ENCODE data around the gene TSPAN11. TPM values are rescaled to one million over a fixed set of nuclear protein-coding genes. Genes with fewer than 3 reads are reported as not detected.

The TSPAN11 gene
- total RNA-seq, 1 experiment from 2014 or later = not detected

- Histone ChIP-seq H3K9me3 (peaks cover 5% of the 10 kb centered on the region; the same call in 1 of the 2 replicates), H3K36me3 (ENCODE audit: control insufficient read depth, insufficient read depth, low read length) (no peaks in the 10 kb centered on the region), H3K27me3 (replicated peaks; ENCODE audit: control insufficient read depth, insufficient read depth, low read length) (no peaks in the 10 kb centered on the region; the same call in 1 of the 2 replicates), H3K4me1 (no peaks in the 10 kb centered on the region), H3K4me3 (ENCODE audit: low read depth, low read length) (no peak overlapping the region)
- no peaks in the 10 kb centered on the region for H3K4me1 Mint-ChIP-seq (ENCODE audit: low read depth, unreplicated experiment)
- H3K36me3 Mint-ChIP-seq (ENCODE audit: insufficient read depth, unreplicated experiment) = no peaks in the 10 kb centered on the region
- no peak overlapping the region for H3K4me3 Mint-ChIP-seq (ENCODE audit: unreplicated experiment)
- DNase-seq = no peak
- ChIA-PET CTCF (no interaction called here), POLR2A (no interaction called here)
- no TSS peak for BruUV-seq (replicated peaks)
- H3K9me3 Mint-ChIP-seq (ENCODE audit: unreplicated experiment) = peaks cover 10% of the 10 kb centered on the region
- intact Hi-C loops (cut with micrococcal nuclease; ENCODE audit: unreplicated experiment) = no loop called here
- peaks cover 2% of the 10 kb centered on the region for H3K27me3 Mint-ChIP-seq (ENCODE audit: insufficient read depth, unreplicated experiment)
- no peak overlapping the region for H3K27ac Mint-ChIP-seq (ENCODE audit: unreplicated experiment)
- TF ChIP-seq, protein P1, sequence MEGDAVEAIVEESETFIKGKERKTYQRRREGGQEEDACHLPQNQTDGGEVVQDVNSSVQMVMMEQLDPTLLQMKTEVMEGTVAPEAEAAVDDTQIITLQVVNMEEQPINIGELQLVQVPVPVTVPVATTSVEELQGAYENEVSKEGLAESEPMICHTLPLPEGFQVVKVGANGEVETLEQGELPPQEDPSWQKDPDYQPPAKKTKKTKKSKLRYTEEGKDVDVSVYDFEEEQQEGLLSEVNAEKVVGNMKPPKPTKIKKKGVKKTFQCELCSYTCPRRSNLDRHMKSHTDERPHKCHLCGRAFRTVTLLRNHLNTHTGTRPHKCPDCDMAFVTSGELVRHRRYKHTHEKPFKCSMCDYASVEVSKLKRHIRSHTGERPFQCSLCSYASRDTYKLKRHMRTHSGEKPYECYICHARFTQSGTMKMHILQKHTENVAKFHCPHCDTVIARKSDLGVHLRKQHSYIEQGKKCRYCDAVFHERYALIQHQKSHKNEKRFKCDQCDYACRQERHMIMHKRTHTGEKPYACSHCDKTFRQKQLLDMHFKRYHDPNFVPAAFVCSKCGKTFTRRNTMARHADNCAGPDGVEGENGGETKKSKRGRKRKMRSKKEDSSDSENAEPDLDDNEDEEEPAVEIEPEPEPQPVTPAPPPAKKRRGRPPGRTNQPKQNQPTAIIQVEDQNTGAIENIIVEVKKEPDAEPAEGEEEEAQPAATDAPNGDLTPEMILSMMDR (IDR thresholded peaks at IDR 0.05; ENCODE audit: insufficient read depth in 1 of 2, low read depth in 1 of 2, low read length in 1 of 2, severe bottlenecking in 1 of 2, unreplicated experiment in 1 of 2) = no peak
Observed at GRCh38 chr12:31029468-31029867, 102.9 kb downstream of the TSPAN11 start.

DNA sequence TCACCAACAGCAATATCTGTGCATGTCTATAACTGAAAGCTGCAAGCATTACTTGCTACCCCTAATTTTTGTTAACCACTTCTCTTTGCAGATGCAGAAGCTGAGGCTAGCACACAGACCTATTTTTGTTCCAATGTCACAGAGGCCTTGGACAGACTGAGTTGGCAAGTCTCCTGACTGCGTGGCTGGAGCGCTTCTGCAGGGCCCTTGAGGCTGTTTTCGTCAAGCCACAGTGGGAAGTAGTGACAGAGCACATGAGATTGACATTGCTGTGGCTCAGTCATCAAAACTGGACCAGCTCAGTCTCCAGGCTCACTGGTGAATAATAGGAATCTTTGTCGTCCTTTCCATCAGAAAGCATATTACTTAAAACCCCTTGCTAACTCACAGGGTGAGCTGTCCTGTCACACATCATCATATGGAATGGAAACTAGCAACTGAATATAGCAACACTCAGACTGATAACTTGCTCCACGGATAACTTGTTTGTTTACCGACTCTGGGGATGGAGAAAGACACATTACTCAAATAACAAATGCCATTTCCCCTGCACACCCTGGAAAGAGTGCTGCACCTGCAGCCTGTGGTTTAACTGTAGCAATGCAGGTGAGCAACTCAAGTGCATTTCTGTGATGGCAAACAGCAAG lies 103.5 kb downstream of the TSPAN11 start:
- DNase-seq = no peak
- no peaks in the 10 kb centered on the region for H3K36me3 Mint-ChIP-seq (ENCODE audit: insufficient read depth, unreplicated experiment)
- intact Hi-C loops (cut with micrococcal nuclease; ENCODE audit: unreplicated experiment) = no loop called here
- no peaks in the 10 kb centered on the region for H3K4me1 Mint-ChIP-seq (ENCODE audit: low read depth, unreplicated experiment)
- TF ChIP-seq, protein P1 (IDR thresholded peaks at IDR 0.05; ENCODE audit: insufficient read depth in 1 of 2, low read depth in 1 of 2, low read length in 1 of 2, severe bottlenecking in 1 of 2, unreplicated experiment in 1 of 2) = no peak
- POLR2A ChIA-PET = no interaction called here
- H3K9me3 ChIP-seq = peaks cover 5% of the 10 kb centered on the region; the same call in 1 of the 2 replicates
- H3K4me3 Mint-ChIP-seq (ENCODE audit: unreplicated experiment) = no peak overlapping the region
- no peaks in the 10 kb centered on the region for H3K4me1 ChIP-seq
- H3K27me3 Mint-ChIP-seq (ENCODE audit: insufficient read depth, unreplicated experiment) = peaks cover 2% of the 10 kb centered on the region
- no peaks in the 10 kb centered on the region; the same call in 1 of the 2 replicates for H3K27me3 ChIP-seq (replicated peaks; ENCODE audit: control insufficient read depth, insufficient read depth, low read length)
- no peaks in the 10 kb centered on the region for H3K36me3 ChIP-seq (ENCODE audit: control insufficient read depth, insufficient read depth, low read length)
- no peak overlapping the region for H3K4me3 ChIP-seq (ENCODE audit: low read depth, low read length)
- peaks cover 10% of the 10 kb centered on the region for H3K9me3 Mint-ChIP-seq (ENCODE audit: unreplicated experiment)
- CTCF ChIA-PET = no interaction called here
- no peak overlapping the region for H3K27ac Mint-ChIP-seq (ENCODE audit: unreplicated experiment)
- BruUV-seq (replicated peaks) = no TSS peak

DNA sequence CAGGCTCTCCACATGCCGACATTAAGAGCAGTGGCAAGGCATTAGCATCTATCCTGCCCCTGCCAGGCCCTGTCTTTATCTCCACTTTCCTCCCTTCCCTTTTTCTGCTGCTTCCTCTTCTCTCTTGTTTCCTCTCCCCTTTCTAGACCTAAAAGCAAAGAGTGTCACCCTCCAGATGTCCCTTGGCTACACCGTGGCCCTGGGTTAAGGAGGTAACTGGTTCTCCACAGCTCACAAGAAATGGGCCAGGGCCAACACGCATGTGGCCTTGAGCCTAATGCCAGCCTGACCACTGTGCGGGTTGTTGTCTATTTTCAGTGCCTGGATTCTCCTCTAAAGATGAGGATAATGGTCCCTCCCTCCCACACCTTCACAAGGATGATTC lies 105.4 kb downstream of the TSPAN11 start:
- H3K4me3 Mint-ChIP-seq (ENCODE audit: unreplicated experiment) = no peak overlapping the region
- H3K9me3 Mint-ChIP-seq (ENCODE audit: unreplicated experiment) = peaks cover 7% of the 10 kb centered on the region
- no peak overlapping the region for H3K27ac Mint-ChIP-seq (ENCODE audit: unreplicated experiment)
- intact Hi-C loops (cut with micrococcal nuclease; ENCODE audit: unreplicated experiment) = no loop called here
- TF ChIP-seq, protein P1 (IDR thresholded peaks at IDR 0.05; ENCODE audit: insufficient read depth in 1 of 2, low read depth in 1 of 2, low read length in 1 of 2, severe bottlenecking in 1 of 2, unreplicated experiment in 1 of 2) = no peak
- no peaks in the 10 kb centered on the region for H3K4me1 ChIP-seq
- no peaks in the 10 kb centered on the region for H3K36me3 ChIP-seq (ENCODE audit: control insufficient read depth, insufficient read depth, low read length)
- DNase-seq = no peak
- H3K4me1 Mint-ChIP-seq (ENCODE audit: low read depth, unreplicated experiment) = no peaks in the 10 kb centered on the region
- H3K27me3 Mint-ChIP-seq (ENCODE audit: insufficient read depth, unreplicated experiment) = peaks cover 7% of the 10 kb centered on the region
- H3K27me3 ChIP-seq (replicated peaks; ENCODE audit: control insufficient read depth, insufficient read depth, low read length) = no peaks in the 10 kb centered on the region; the same call in 1 of the 2 replicates
- H3K4me3 ChIP-seq (ENCODE audit: low read depth, low read length) = no peak overlapping the region
- H3K9me3 ChIP-seq = peaks cover 5% of the 10 kb centered on the region; the same call in 1 of the 2 replicates
- BruUV-seq (replicated peaks) = no TSS peak
- no peaks in the 10 kb centered on the region for H3K36me3 Mint-ChIP-seq (ENCODE audit: insufficient read depth, unreplicated experiment)
- ChIA-PET POLR2A (no interaction called here), CTCF (interaction anchor here (0.6 kb wide), 1 partner anchor 11 kb away, joined by 3 read pairs; no protein-coding TSS in a partner anchor)
